HG03354 (cell line): ENCODE results near the gene ZNF382.
A peak's percentile ranks its signal among the peaks of the same experiment; 100 is the strongest.
"Not testable (repeated sequence)": the region's sequence is repeated elsewhere in the genome, so short reads cannot be mapped to it uniquely, and the experiment has no call there.

Experiments used
- ATAC-seq: cut with Tn5 transposase; IDR thresholded peaks from one replicate; pipeline ENCODE4 v1.9.1; 2021; ENCODE audit warnings: mild to moderate bottlenecking; ENCODE audit not compliant: unreplicated experiment, poor library complexity, severe bottlenecking

Gene ZNF382

DNA sequence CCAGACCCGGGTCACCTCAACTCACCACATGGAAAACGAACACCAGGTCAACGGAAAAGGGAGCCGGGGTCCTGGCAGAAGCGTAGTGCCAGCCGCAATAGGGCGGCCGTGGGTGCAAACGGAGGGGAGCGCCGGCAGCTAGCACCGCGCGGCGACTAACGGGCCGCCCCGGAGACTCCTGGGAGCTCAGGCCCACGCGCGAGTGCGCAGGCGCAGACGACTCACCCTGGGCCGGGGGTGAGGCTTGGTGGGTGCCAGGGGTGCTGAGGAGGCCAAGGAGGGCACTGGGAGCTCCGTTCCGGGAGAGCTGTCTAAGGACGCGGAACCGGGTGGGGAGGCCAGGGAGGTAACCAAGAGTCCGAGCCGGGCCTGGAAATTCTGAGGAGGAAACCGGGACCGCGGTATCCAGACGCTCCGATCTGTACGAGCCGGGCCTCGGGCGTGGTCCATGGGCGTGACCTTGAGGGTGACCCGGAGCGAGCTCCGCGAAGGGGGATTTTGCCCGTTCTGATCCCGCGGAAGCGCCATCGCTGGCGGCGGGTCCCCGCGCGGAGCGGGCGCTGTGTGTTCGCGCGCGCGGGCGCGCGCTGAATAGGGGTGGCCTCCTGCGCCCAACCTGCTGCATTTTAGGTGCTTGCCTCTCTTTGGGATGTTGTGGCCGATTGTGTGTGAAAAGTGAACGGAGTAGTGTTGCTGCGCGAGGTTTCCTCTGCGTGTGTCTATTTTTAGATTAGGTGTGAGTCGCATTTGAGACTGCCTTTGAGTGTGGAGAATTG, at the start of gene ZNF382:
Gene ZNF382 (plus strand): TSS at position 213 of the 776 bp plus-strand sequence. CDS start 4,602 bp downstream, outside the sequence.
- peak; percentile 76 for ATAC-seq

DNA sequence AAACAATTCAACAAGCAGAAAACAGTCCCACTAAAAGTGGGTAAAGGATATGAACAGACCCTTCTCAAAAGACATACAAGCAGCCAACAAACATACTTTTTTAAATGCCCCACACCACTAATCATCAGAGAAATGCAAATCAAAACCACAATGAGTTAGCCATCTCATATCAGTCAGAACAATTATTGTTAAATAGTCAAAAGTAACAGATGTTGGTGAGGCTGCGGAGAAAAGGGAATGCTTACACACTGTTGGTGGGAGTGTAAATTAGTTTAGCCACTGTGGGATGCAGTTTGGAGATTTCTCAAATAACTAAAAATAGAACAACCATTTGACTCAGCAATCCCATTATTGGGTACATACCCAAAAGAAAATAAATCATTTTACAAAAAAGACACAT, 40.7 kb upstream of the ZNF382 start:
- no peak for ATAC-seq

DNA sequence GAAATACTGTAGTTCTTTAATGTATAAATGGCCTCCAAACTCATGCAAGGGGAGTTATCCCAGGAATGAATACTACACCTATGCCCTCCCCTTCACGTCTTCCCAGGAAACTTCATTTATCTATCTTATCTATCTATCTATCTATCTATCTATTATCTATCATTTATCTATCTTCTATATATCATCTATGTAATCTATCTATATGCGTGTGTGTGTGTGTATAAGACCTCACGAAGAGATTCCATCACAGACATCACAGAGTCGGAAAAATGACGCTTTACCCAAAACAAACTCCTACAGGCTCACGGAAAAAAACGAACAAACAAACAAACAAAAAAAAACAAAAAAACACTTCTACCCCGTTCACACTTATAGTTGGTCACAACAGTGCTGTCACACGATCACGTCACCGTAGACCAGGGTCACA, 32.5 kb upstream of the ZNF382 start:
- no peak for ATAC-seq

DNA sequence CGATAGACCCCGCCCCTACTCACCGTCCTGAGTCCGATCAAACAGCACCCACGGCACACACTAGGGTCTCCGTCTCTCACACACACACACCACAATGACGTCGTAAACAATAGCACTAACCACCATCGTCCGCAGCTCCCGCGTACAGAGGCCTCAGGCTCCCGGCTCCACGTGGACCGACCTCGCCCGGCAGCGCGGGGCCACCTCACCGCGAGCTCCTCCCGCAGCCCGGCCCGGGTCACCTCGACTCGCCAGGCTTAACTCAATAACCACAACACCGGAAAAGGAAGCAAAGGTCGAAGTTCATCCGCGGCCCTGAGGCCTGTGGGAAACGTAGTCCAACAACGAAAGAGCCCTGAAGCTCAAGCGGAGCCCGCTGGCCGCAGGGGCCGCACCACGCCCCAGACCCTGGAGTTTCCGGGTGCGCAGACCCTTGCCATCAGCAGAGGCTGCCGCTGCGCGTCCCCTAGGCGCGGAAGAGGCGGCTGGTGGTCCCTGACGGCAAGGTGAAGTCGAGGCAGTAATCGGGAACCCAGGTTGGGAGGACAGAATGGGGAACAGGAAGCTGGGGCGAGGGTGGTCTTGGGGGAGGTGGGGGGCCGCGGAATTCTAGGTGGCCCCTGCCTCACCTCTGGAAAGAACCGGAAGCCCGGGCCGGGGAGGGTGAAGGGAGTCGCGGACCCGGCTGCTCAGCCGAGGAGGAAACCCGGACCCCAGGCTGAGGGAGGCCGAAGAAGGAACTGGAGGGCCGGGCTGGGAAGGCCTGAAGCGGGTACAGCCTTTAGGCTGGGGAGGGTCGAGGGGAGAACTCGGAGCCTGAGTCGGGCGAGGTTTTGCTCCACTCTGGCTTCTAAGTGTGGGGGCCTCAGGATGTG, 31.9 kb upstream of the ZNF382 start, which contains the start of gene ZNF529:
Gene ZNF529 (minus strand): TSS at position 273 of the 875 bp plus-strand sequence. CDS start 946 bp downstream, outside the sequence.
- ATAC-seq, result peak; percentile 94

DNA sequence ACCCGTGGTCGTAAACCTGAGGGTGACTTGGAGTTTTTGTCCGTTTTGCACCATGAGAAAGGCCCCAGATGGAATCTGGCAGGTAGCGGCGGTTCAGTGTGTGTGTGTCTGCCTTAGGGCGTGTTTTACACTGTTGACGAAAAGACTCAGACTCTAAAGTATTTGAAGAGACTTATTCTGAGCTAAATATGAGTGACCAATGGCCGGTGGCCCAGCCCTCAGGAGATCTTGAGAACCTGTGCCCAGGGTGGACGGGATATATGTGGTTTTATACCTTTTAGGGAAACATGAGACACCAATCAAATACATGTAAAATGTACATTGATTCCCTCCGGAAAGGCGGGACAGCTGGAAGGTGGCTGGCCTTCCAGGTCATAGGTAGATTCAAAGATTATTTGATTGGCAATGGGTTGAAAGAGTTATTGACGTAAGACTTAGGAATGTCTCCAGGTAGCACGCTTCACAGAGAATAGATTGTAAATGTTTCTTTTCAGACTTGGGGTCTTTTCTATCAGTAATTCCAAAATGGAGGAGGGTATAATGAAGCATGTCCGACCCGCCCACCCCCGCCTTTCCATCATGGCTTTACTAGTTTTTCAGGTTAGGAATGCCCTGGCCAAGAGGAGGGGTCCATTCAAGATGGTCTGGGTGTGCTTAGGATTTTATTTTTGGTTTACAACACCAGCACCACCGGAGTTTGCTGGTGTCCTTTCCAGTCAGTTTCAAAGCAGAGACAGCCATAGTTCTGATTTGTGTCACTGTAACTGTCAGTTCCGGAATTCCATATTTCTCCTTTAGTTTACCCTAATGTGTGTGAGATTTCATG, 31.0 kb upstream of the ZNF382 start:
- no peak for ATAC-seq

DNA sequence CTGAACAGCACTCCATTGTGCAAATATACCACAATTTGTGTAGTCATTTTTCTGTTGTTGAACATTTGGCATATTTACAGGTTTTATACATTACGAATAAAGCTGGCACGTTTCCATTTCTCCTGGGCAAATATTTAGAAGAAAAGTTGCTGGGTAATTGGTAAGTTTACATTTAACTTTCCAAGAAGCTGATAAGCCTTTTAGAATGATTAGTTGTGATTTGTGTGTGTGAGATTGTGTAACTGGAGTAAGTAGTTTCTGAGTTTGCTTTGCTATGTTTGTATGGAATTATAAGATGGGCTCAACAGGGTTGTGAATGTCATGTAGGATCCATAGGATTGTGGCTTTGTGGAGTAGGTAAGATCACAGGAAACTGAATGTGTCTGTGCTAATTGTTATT, 30.4 kb upstream of the ZNF382 start:
- ATAC-seq, result no peak

DNA sequence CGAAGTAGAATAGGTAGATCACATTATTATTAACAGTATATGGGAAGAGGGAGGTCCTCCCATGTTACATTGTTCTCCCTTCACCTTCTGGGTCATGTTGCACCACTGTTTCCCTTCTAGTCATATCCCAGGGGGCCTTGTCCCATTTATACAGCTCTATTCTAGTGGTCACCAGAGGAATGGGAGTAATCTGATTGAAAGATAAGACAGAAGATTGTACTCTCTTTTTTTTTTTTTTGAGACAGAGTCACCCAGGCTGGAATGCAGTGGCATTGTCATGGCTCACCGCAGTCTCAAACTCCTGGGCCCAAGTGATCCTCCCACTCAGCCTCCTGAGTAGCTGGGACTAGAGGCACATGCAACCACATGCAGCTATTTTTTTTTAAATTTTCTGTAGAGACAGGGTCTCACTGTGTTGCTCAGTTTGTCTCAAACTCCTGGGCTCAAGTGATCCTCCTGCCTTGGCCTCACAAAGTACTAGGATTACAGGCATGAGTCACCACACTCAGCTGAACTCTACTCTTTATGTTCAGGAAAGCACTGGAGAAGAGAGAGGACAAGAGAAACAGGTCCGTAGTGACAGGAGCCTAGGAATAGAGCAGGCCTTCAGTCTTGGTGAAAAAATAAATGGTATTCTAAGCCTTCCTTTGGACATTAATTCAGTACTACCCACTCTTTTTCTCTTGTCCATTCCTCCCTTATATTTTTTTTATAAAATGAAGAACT, 27.7 kb upstream of the ZNF382 start:
- no peak for ATAC-seq

DNA sequence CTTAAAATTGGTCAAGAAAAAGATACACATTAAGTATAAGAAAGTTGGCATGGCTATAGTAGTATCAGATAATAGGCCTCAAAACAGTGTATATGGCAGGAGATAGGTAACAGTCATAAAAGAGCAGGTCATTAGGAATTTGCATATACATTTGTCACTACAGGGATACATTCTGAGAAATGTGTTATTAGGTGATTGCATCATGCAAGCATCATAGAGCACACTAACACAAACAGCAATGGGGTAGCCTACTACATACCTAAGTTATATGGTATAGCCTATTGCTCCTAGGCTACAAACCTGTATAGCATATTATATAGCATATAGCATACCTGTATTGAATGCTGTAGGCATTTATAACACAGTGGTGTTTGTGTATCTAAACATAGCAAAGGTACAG, 25.9 kb upstream of the ZNF382 start:
- no peak for ATAC-seq

DNA sequence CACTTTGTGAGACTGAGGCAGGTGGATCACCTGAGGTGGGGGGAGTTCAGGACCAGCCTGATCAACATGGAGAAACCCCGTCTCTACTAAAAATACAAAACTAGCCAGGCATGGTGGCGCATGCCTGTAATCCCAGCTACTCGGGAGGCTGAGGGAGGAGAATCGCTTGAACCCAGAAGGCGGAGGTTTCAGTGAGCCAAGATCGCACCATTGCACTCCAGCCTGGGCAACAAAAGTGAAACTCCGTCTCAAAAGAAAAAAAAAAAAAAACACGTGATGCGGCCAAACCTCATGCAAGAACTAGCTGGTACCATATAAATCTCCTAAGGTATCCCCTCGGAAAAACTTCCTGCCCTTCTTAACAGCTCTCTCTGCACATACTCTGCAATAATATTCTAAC, 2.4 kb upstream of the ZNF382 start:
- not testable (repeated sequence) for ATAC-seq

DNA sequence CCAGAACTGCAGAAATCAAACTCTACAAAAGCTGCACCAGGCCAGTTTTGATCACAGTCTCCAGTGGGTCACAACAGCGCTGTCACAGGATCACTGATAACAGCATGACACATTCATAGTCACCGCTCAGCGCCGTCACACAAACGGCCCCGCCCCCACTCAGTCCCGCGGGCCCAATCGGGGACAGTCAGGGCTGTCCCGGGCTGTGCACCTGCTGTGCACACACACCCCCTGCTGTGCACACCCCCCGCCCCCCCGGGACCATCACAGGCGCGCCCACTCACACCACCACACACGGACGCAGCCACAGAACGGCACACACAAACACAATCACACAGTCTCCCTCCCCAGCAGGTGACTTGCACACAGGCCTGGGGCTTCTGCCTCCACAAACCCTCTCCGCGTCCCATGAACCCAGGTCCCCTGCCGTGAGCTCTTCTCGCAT, 435 bp upstream of the ZNF382 start:
- peak; percentile 83 for ATAC-seq

DNA sequence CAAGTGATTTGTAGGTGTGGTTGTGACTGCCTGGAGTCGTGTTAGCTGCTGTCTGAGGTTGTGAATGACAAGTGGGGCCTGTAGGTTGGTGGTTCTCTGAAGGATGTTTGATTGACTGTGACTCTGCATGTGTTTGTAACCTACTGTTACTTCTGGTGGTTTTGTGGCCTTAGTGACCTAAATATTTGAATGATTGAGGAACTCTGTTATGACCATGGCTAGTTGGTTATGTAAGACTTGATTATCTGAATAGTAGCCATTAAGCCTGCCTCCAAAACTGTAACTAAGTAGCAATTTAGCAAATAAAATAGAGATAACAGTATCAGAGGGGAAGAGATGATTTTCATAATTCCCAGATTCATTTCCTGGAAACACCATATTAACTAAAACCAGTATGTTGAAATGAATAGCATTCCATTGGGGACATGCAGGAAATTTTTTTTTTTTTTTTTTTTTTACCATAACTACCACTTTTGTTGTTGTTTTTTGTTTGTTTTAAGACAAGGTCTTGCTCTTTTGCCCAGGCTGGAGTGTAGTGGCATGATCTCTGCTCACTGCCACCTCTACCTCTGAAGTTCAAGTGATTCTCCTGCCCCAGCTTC, 865 bp downstream of the ZNF382 start:
- ATAC-seq, result peak; percentile 23

DNA sequence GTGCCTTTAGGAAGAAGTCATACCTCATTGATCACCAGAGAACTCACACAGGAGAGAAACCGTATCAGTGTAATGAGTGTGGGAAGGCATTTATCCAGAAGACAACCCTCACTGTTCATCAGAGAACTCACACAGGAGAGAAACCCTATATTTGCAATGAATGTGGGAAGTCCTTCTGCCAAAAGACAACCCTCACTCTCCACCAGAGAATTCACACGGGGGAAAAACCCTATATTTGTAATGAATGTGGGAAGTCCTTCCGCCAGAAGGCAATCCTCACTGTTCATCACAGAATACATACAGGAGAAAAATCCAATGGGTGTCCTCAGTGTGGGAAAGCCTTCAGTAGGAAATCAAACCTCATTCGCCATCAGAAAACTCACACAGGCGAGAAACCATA, 21.9 kb downstream of the ZNF382 start:
- ATAC-seq, result no peak

DNA sequence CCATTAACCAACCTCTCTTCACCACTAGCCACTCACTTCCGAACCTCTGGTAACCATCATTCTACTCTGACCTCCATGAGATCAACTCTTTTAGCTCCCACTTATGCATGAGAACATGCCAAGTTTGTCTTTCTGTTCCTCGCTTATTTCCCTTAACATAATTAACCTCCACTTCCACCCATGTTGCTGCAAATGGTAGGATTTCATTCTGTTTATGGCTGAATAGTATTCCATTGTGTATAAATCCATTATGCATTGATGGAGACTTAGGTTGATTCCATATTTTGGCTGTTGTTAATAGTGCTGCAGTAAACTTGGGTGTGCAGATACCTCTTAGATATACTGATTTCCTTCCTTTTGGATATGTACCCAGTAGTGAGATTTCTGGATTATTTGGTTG, 30.2 kb downstream of the ZNF382 start:
- no peak for ATAC-seq

DNA sequence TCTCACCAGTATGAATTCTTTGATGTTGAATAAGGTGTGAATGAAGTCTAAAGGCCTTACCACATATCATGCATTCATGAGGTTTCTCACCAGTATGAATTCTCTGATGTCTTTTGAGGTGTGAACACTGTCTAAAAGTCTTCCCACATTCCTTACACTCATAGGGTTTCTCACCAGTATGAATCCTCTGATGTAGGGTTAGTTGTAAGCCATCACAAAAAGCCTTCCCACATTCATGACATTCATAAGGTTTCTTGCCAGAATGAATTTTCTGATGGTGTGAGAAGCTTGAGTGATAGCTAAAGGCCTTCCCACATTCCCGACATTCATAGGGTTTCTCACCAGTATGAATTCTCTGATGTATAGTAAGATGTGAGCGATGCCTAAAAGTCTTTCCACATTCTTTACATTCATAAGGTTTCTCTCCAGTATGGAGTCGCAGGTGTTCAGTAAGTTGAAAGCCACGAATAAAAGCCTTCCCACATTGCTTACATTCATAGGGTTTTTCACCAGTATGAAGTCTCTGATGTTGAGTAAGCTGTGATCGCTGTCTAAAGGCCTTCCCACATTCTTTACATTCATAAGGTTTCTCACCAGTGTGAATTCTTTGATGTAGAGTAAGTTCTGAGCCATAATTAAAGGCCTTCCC, 33.9 kb downstream of the ZNF382 start:
- ATAC-seq, result no peak

DNA sequence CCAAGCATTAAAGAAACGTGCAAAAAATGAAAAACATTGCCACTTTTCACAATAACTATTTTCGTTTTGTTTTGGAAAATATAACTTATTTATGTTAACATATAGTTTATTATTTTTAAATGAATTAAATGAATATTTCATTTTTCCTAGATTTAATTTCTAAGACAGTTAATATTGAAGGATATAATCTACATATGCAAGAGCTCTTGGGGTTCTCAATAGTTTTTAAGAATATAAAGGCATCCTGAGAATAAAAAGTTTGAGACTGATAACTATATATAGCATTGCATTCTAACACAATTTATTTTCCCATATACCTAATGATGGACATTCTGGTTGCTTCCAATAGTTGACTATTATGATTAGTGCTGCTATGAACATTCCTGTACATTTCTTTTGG, 41.6 kb downstream of the ZNF382 start:
- no peak for ATAC-seq

DNA sequence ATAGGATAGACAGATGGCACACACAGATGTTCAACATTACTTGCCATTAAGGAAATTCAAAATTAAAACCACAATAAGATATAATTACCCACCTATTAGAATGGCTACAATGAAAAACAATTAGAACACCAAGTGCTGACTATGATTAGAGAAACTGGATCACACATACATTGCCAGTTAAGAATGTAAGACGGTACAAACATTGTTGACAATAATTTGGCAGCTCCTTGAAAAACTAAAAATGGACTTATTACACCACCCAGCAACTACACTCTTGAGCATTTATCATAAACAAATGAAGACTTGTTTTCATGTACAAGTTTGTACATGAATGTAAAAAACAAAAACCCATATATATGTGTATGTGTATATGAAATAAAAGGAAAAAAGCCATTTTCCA, 47.8 kb downstream of the ZNF382 start:
- ATAC-seq, result no peak

DNA sequence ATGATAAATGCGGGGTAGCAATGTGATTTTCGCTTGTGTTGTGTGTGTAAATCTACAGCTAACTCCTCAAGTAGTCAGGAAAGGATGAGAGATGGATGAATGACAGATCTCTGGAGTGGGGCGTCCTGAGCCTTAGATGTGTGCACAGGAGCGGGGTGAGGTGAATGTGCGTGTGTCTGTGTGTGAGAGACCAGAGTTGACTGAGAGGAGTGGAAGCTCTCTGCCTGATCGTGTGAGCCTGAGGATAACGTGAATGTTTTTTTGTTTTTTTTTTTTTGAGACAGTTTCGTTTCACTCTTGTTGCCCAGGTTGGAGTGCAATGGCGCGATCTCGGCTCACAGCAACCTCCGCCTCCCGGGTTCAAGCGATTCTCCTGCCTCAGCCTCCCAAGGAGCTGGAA, 60.7 kb downstream of the ZNF382 start:
- no peak for ATAC-seq

DNA sequence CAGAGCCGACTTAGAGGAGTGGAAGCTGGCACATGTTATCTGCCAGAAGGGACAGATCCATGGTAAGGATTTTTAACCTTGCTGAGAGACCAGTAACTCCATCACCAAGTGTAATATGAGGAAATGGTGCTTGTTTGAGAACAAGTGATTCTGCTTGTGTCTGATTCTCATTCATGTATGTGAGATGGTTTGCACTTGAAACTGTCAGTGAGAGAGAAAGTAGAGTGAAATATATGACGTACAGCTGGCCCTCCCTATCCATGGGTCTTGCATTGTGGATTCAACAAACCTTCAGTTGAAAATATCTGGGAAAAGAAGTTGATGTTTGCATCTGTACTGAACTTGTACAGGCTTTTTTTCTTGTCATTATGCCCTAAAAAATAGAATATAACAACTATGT, 63.5 kb downstream of the ZNF382 start:
- no peak for ATAC-seq
